Astrocyte (in vitro differentiated cells and primary cell): ENCODE results near the gene MBD5. TPM values are rescaled to one million over a fixed set of nuclear protein-coding genes. Genes with fewer than 3 reads are reported as not detected.

Source experiments
- DNase-seq: peaks from one replicate; pipeline ENCODE4 v3.0.0-alpha.2; 2010; ENCODE audit warnings: low read depth
- FAIRE-seq: peaks from 2 replicates; lab custom pipeline; 2011; peaks lifted over from hg19 to GRCh38; lab: Jason Lieb, UNC
- H2AFZ ChIP-seq: 2 replicates; pipeline ENCODE4 v1.6.0; 2012; ENCODE audit warnings: low read depth, low read length, inconsistent platforms
- H3K27ac ChIP-seq: 2 replicates; pipeline ENCODE4 v1.5.1; 2011; ENCODE audit warnings: low read depth, low read length, inconsistent platforms
- H3K27me3 ChIP-seq: 2 replicates; pipeline ENCODE4 v1.6.0; 2011; ENCODE audit warnings: low read length, inconsistent platforms; ENCODE audit not compliant: insufficient read depth
- H3K36me3 ChIP-seq: 2 replicates; pipeline ENCODE4 v1.5.1; 2011; ENCODE audit warnings: low read length, inconsistent platforms; ENCODE audit not compliant: insufficient read depth
- H3K4me1 ChIP-seq: 2 replicates; pipeline ENCODE4 v1.5.1; 2011; ENCODE audit warnings: low read length, inconsistent platforms; ENCODE audit not compliant: insufficient read depth
- H3K4me2 ChIP-seq: 2 replicates; pipeline ENCODE4 v1.6.0; 2012; ENCODE audit warnings: low read length, inconsistent platforms
- H3K4me3 ChIP-seq: 2 replicates; pipeline ENCODE4 v1.5.1; 2011; ENCODE audit warnings: low read depth, mild to moderate bottlenecking, low read length, inconsistent platforms; ENCODE audit not compliant: insufficient read depth
- H3K79me2 ChIP-seq: 2 replicates; pipeline ENCODE4 v1.6.0; 2012; ENCODE audit warnings: mild to moderate bottlenecking, low read length, inconsistent platforms; ENCODE audit not compliant: insufficient read depth
- H3K9ac ChIP-seq: 2 replicates; pipeline ENCODE4 v1.6.0; 2012; ENCODE audit warnings: mild to moderate bottlenecking, low read length, inconsistent platforms
- H3K9me3 ChIP-seq: 2 replicates; pipeline ENCODE4 v1.5.1; 2012; ENCODE audit warnings: low read depth, mild to moderate bottlenecking, low read length, inconsistent platforms; ENCODE audit not compliant: insufficient read depth
- H4K20me1 ChIP-seq: 2 replicates; pipeline ENCODE4 v1.6.0; 2012; ENCODE audit warnings: low read length, inconsistent platforms; ENCODE audit not compliant: insufficient read depth
- H3K27ac Mint-ChIP-seq: one replicate; pipeline ENCODE4 v1.8.0; 2021; ENCODE audit warnings: mild to moderate bottlenecking, mixed read lengths; ENCODE audit not compliant: unreplicated experiment
- H3K27me3 Mint-ChIP-seq: one replicate; pipeline ENCODE4 v1.8.0; 2021; ENCODE audit warnings: low read depth, mixed read lengths; ENCODE audit not compliant: unreplicated experiment
- H3K36me3 Mint-ChIP-seq: one replicate; pipeline ENCODE4 v1.8.0; 2021; ENCODE audit warnings: low read depth, mixed read lengths; ENCODE audit not compliant: unreplicated experiment
- H3K4me1 Mint-ChIP-seq: one replicate; pipeline ENCODE4 v1.8.0; 2021; ENCODE audit warnings: low read depth, mixed read lengths; ENCODE audit not compliant: unreplicated experiment
- H3K4me3 Mint-ChIP-seq: one replicate; pipeline ENCODE4 v1.8.0; 2021; ENCODE audit warnings: mild to moderate bottlenecking, moderate library complexity, mixed read lengths; ENCODE audit not compliant: unreplicated experiment
- H3K9me3 Mint-ChIP-seq: one replicate; pipeline ENCODE4 v1.8.0; 2021; ENCODE audit warnings: mild to moderate bottlenecking, mixed read lengths; ENCODE audit not compliant: unreplicated experiment
- CTCF ChIP-seq: IDR thresholded peaks from 2 replicates; pipeline ENCODE4 v1.5.1; 2011; ENCODE audit warnings: low read depth, mild to moderate bottlenecking, inconsistent platforms, low read length, moderate library complexity; ENCODE audit not compliant: insufficient read depth
- EZH2 ChIP-seq: IDR thresholded peaks from 2 replicates; pipeline ENCODE4 v1.6.1; 2012; ENCODE audit warnings: mild to moderate bottlenecking, low read length, inconsistent platforms; ENCODE audit not compliant: insufficient read depth
- total RNA-seq: library from RNA; stranded (reverse); gene quantifications from 2 replicates; pipeline ENCODE4 v1.2.1, GENCODE V29; 2021

MBD5 gene
- total RNA-seq, 1 donor from 2014 or later, result 53.6 TPM

GRCh38 chr2:148177559-148177958 is 156.7 kb downstream of the MBD5 start:
- no peak overlapping the region for H3K4me2 ChIP-seq
- peaks cover 2% of the 10 kb centered on the region for H3K36me3 Mint-ChIP-seq

GRCh38 chr2:148179724-148180123 is 158.8 kb downstream of the MBD5 start:
- no peak overlapping the region for H3K27ac ChIP-seq
- no peak for DNase-seq
- no peaks in the 10 kb centered on the region for H3K9me3 ChIP-seq
- H3K4me1 ChIP-seq, result no peaks in the 10 kb centered on the region
- no peaks in the 10 kb centered on the region for H3K9me3 Mint-ChIP-seq
- no peaks in the 10 kb centered on the region for H3K79me2 ChIP-seq
- no peak for TF ChIP-seq CTCF
- TF ChIP-seq EZH2, result no peak
- H3K27ac Mint-ChIP-seq, result no peak overlapping the region
- peaks cover 2% of the 10 kb centered on the region for H3K36me3 ChIP-seq
- H3K36me3 Mint-ChIP-seq, result no peaks in the 10 kb centered on the region
- H3K4me1 Mint-ChIP-seq, result no peaks in the 10 kb centered on the region
- H3K4me3 ChIP-seq, result no peak overlapping the region
- no peak overlapping the region for H2AFZ ChIP-seq
- H3K27me3 Mint-ChIP-seq, result no peaks in the 10 kb centered on the region
- H3K27me3 ChIP-seq, result no peaks in the 10 kb centered on the region
- no peaks in the 10 kb centered on the region for H4K20me1 ChIP-seq
- H3K4me3 Mint-ChIP-seq, result no peak overlapping the region
- FAIRE-seq, result no peak
- H3K9ac ChIP-seq, result no peak overlapping the region
- H3K4me2 ChIP-seq, result no peak overlapping the region

More at GRCh38 chr2:148177559-148177958, 156.7 kb downstream of the MBD5 start:
- H3K27me3 ChIP-seq, result no peaks in the 10 kb centered on the region
- no peak for DNase-seq
- FAIRE-seq, result no peak
- Mint-ChIP-seq H3K27ac (no peak overlapping the region), H3K4me1 (no peaks in the 10 kb centered on the region), H3K9me3 (no peaks in the 10 kb centered on the region), H3K4me3 (no peak overlapping the region), H3K27me3 (no peaks in the 10 kb centered on the region)
- no peaks in the 10 kb centered on the region for H3K79me2 ChIP-seq
- no peaks in the 10 kb centered on the region for H4K20me1 ChIP-seq
- H3K36me3 ChIP-seq, result peaks cover 2% of the 10 kb centered on the region
- no peaks in the 10 kb centered on the region for H3K4me1 ChIP-seq
- H3K9ac ChIP-seq, result no peak overlapping the region
- no peak overlapping the region for H2AFZ ChIP-seq
- H3K4me3 ChIP-seq, result no peak overlapping the region
- no peaks in the 10 kb centered on the region for H3K9me3 ChIP-seq
- H3K27ac ChIP-seq, result no peak overlapping the region
- TF ChIP-seq EZH2 (no peak), CTCF (no peak)

GRCh38 chr2:148184976-148185375 is 164.1 kb downstream of the MBD5 start:
- Mint-ChIP-seq H3K4me1 (no peaks in the 10 kb centered on the region), H3K27me3 (no peaks in the 10 kb centered on the region), H3K36me3 (peaks cover 2% of the 10 kb centered on the region), H3K9me3 (peaks cover 2% of the 10 kb centered on the region), H3K4me3 (no peak overlapping the region), H3K27ac (no peak overlapping the region)
- FAIRE-seq (no peak), DNase-seq (no peak)
- Histone ChIP-seq H3K79me2 (no peaks in the 10 kb centered on the region), H4K20me1 (no peaks in the 10 kb centered on the region), H3K27ac (no peak overlapping the region), H3K9me3 (no peaks in the 10 kb centered on the region), H3K27me3 (no peaks in the 10 kb centered on the region), H3K4me1 (no peaks in the 10 kb centered on the region), H2AFZ (no peak overlapping the region), H3K4me3 (no peak overlapping the region), H3K9ac (no peak overlapping the region), H3K4me2 (no peak overlapping the region), H3K36me3 (no peaks in the 10 kb centered on the region)
- no peak for TF ChIP-seq CTCF
- no peak for TF ChIP-seq EZH2
